Measurements from ENCODE around the gene BCL10.

DNA sequence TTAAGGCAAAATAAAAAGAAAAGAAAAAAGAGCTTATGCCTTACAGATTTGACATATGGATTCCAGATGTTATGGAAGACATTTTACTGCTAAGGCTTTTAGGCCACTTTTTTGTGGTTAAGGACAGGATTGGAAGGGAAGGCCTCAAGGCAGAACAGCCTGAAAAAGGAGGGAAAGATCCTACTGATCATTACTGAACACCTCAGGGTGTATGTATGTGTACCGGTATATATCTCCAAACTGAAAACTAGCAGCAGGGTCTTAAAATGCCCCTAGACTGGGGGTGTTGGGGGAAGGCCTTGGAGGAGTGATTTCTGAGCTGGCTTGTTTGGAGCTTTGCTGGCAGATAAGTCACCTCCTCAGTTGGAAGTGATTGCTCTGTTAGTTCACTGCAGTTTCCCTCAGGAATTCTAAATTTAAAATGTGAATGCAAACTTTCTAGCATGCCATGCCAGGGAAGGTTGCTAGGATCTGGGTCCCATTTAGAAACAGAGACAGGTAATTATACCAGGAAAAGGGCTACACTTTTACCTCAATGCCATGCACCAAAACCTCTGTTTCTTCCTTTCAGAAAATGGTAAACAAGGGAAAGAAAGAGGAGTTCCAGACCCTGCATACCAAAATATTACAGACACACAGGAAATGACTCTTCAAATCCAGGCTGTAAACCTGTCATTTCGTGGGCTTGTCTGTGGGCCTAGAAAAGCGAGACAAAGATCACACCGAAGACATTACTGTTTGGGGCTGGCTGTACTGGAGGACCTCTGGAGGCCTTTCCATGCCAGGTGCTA, 32.0 kb downstream of the BCL10 start:
- TF ChIP-seq, protein P1, sequence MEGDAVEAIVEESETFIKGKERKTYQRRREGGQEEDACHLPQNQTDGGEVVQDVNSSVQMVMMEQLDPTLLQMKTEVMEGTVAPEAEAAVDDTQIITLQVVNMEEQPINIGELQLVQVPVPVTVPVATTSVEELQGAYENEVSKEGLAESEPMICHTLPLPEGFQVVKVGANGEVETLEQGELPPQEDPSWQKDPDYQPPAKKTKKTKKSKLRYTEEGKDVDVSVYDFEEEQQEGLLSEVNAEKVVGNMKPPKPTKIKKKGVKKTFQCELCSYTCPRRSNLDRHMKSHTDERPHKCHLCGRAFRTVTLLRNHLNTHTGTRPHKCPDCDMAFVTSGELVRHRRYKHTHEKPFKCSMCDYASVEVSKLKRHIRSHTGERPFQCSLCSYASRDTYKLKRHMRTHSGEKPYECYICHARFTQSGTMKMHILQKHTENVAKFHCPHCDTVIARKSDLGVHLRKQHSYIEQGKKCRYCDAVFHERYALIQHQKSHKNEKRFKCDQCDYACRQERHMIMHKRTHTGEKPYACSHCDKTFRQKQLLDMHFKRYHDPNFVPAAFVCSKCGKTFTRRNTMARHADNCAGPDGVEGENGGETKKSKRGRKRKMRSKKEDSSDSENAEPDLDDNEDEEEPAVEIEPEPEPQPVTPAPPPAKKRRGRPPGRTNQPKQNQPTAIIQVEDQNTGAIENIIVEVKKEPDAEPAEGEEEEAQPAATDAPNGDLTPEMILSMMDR (IDR thresholded peaks at IDR 0.05; ENCODE audit: low read depth, low read length, poor library complexity, severe bottlenecking), result no peak
- no peak for TF ChIP-seq EZH2phosphoT487 (IDR thresholded peaks at IDR 0.05; ENCODE audit: borderline replicate concordance, low read length)
